HG03039 (cell line): ENCODE measurements around the gene ROR2.

Source experiments
- ATAC-seq: cut with Tn5 transposase; IDR thresholded peaks from one replicate; pipeline ENCODE4 v1.9.1; 2021; ENCODE audit warnings: mild to moderate bottlenecking, moderate library complexity; ENCODE audit not compliant: unreplicated experiment

The ROR2 gene

GRCh38 chr9:91820949-91821880 is 128.8 kb downstream of the ROR2 start:
- no peak for ATAC-seq

GRCh38 chr9:91820126-91820750 is 129.8 kb downstream of the ROR2 start:
- ATAC-seq: no peak

- ATAC-seq: no peak
Observed at GRCh38 chr9:91818647-91819403, 131.2 kb downstream of the ROR2 start.

GRCh38 chr9:91818225-91818585 is 131.8 kb downstream of the ROR2 start:
- ATAC-seq: no peak

- no peak for ATAC-seq
Observed at GRCh38 chr9:91817493-91818224, 132.4 kb downstream of the ROR2 start.

- no peak for ATAC-seq
Observed at GRCh38 chr9:91817106-91817492, 132.9 kb downstream of the ROR2 start.

GRCh38 chr9:91816356-91816755 is 133.7 kb downstream of the ROR2 start:
- ATAC-seq: no peak

- no peak for ATAC-seq
Observed at GRCh38 chr9:91815896-91816295, 134.1 kb downstream of the ROR2 start.

GRCh38 chr9:91814753-91815152 is 135.3 kb downstream of the ROR2 start:
- no peak for ATAC-seq

GRCh38 chr9:91814201-91814600 is 135.8 kb downstream of the ROR2 start:
- ATAC-seq: no peak

- ATAC-seq: no peak
Observed at GRCh38 chr9:91813176-91813795, 136.7 kb downstream of the ROR2 start.

GRCh38 chr9:91812191-91812590 is 137.8 kb downstream of the ROR2 start:
- no peak for ATAC-seq

- no peak for ATAC-seq
Observed at GRCh38 chr9:91811024-91811909, 138.8 kb downstream of the ROR2 start.

- ATAC-seq: no peak
Observed at GRCh38 chr9:91810286-91810905, 139.6 kb downstream of the ROR2 start.

- ATAC-seq: no peak
Observed at GRCh38 chr9:91809581-91810285, 140.3 kb downstream of the ROR2 start.

GRCh38 chr9:91807643-91808246 is 142.3 kb downstream of the ROR2 start:
- no peak for ATAC-seq

- no peak for ATAC-seq
Observed at GRCh38 chr9:91805031-91805430, 145.0 kb downstream of the ROR2 start.
